GM12891 (cell line): ENCODE results near the gene ANKS1B.

Experiments
- DNase-seq: peaks from one replicate; pipeline ENCODE4 v3.0.0; 2011; ENCODE audit warnings: low spot score; ENCODE audit not compliant: insufficient read length
- FAIRE-seq: peaks from 2 replicates; lab custom pipeline; 2011; peaks lifted over from hg19 to GRCh38; lab: Jason Lieb, UNC
- PAX5 ChIP-seq: IDR thresholded peaks from 2 replicates; pipeline ENCODE4 v1.6.1; 2011; ENCODE audit warnings: low read length, moderate library complexity, mild to moderate bottlenecking; ENCODE audit not compliant: insufficient read depth, severe bottlenecking
- POLR2A ChIP-seq: IDR thresholded peaks from 2 replicates; pipeline ENCODE4 v1.6.1; 2011; ENCODE audit warnings: low read depth, low read length, control low read depth
- POLR2AphosphoS5 ChIP-seq: IDR thresholded peaks from 2 replicates; pipeline ENCODE4 v1.6.1; 2011; ENCODE audit warnings: low read depth, low read length, control low read depth
- POU2F2 ChIP-seq: IDR thresholded peaks from 2 replicates; pipeline ENCODE4 v1.6.1; 2011; ENCODE audit warnings: low read depth, mild to moderate bottlenecking, control low read depth, low read length, moderate library complexity
- SPI1 ChIP-seq: IDR thresholded peaks from 2 replicates; pipeline ENCODE4 v1.6.1; 2011; ENCODE audit warnings: low read depth, low read length, control low read depth
- TAF1 ChIP-seq: IDR thresholded peaks from 2 replicates; pipeline ENCODE4 v1.6.1; 2011; ENCODE audit warnings: low read depth, low read length, control low read depth

ANKS1B gene

GRCh38 chr12:98744680-98745079 lies 1240.1 kb downstream of the ANKS1B start:
- FAIRE-seq (no peak), DNase-seq (no peak)
- TF ChIP-seq POLR2AphosphoS5 (no peak), POLR2A (no peak), PAX5 (no peak), POU2F2 (no peak), SPI1 (no peak), TAF1 (no peak)

DNA sequence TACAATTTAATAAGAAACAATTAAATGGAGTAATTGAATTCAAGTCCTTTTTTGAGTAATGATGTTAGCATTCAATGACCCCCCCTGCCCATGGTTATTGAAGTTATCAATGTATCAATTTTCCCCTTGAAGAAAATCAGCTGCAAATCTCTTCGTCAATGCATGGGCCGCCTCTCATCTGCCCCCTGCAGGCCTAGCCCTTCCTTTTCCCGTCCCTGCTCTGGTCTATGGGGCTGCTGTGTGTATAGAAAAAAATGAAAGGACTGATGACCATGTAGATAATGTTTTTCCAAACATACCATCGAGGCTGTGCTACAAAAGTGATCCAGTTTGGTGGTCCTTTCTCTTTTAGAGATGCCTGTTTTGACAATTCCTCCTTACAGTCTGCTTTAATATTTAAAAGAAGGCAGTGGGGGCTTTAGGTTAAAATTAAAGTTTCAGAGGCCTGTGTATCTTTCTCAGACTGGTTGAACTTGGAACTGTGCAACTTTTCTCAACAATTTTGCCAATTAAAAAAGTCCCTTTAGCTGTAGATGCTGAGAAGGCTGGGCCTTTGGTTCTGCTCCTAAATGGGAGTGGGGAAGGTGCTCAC lies 1241.3 kb downstream of the ANKS1B start:
- DNase-seq (peak; percentile 32), FAIRE-seq (peak; percentile 43)
- TF ChIP-seq POLR2A (no peak), PAX5 (no peak), POU2F2 (no peak)

DNA sequence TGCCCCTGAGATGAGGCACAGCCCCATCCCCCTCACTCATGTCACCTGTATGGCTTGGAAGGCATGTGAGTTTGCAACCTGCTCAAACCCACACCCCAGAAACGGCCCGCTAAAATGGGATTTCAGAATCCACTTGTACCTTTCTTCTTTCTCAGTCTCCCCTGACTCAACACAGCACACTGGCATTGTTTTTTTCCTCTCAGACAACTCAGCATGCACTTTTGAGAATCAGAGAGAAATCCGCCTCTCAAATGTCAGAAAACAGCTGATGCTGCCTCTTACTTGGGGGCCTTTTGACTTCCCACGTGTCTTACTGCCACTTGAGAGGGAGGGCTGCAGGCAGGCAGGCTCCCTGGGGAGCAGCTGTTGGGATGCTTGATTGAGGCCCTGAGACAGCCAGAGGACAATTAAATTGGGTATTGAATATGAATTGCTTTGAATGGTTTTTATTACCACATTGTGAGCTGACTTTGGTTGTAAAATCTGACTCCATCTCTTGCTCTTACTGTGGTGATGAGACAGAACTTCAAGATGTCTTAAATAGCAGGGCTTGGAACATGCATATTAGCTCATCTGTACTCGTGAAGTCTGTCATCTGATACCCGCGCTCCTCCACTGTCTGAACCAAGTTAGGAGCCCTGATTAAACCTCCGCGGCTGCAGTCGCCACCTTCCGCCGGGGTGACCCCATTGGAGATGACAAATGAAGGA lies 1243.0 kb downstream of the ANKS1B start:
- FAIRE-seq (no peak), DNase-seq (no peak)
- no peak for TF ChIP-seq POU2F2
- TF ChIP-seq TAF1: no peak
- TF ChIP-seq SPI1: no peak
- no peak for TF ChIP-seq POLR2A
- TF ChIP-seq PAX5: no peak
- TF ChIP-seq POLR2AphosphoS5: no peak

DNA sequence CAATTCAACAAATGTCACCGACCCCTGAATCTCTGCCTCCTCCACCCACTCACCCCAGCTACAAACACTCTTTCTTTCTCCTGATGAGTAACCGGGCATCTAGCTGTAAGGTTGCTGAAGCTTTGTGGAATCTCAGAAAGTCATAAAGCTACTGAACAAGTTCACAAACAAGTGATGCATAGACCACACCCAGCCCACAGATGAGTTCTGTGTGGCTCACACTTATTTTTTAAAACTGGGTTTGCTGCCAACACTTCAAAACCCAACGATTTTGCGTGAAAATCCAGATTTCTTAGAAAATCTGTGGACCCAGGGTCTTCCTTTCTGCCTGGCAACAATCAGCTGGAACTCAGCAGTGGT lies 1243.6 kb downstream of the ANKS1B start:
- DNase-seq (no peak), FAIRE-seq (no peak)
- no peak for TF ChIP-seq POLR2AphosphoS5
- TF ChIP-seq SPI1: no peak
- TF ChIP-seq TAF1: no peak
- no peak for TF ChIP-seq POU2F2
- no peak for TF ChIP-seq POLR2A
- TF ChIP-seq PAX5: no peak

- DNase-seq (no peak), FAIRE-seq (no peak)
- no peak for TF ChIP-seq TAF1
These were observed 1244.0 kb downstream of the ANKS1B start for GRCh38 chr12:98740751-98741150.

- no peak for TF ChIP-seq PAX5
- no peak for TF ChIP-seq SPI1
- no peak for TF ChIP-seq POLR2AphosphoS5
- TF ChIP-seq TAF1: no peak
- no peak for TF ChIP-seq POLR2A
- FAIRE-seq (no peak), DNase-seq (no peak)
These were observed 1246.2 kb downstream of the ANKS1B start for GRCh38 chr12:98738539-98738938.

GRCh38 chr12:98738002-98738401 lies 1246.7 kb downstream of the ANKS1B start:
- TF ChIP-seq POLR2AphosphoS5: no peak
- no peak for TF ChIP-seq POU2F2
- no peak for TF ChIP-seq POLR2A
- TF ChIP-seq SPI1: no peak
- TF ChIP-seq TAF1: no peak
- TF ChIP-seq PAX5: no peak
- DNase-seq: no peak
- FAIRE-seq: no peak

GRCh38 chr12:98737322-98737712 lies 1247.4 kb downstream of the ANKS1B start:
- no peak for DNase-seq
- TF ChIP-seq PAX5: no peak
- TF ChIP-seq POLR2A: no peak
- no peak for TF ChIP-seq SPI1
- TF ChIP-seq POLR2AphosphoS5: no peak
- TF ChIP-seq TAF1: no peak
- TF ChIP-seq POU2F2: no peak
- FAIRE-seq: no peak

DNA sequence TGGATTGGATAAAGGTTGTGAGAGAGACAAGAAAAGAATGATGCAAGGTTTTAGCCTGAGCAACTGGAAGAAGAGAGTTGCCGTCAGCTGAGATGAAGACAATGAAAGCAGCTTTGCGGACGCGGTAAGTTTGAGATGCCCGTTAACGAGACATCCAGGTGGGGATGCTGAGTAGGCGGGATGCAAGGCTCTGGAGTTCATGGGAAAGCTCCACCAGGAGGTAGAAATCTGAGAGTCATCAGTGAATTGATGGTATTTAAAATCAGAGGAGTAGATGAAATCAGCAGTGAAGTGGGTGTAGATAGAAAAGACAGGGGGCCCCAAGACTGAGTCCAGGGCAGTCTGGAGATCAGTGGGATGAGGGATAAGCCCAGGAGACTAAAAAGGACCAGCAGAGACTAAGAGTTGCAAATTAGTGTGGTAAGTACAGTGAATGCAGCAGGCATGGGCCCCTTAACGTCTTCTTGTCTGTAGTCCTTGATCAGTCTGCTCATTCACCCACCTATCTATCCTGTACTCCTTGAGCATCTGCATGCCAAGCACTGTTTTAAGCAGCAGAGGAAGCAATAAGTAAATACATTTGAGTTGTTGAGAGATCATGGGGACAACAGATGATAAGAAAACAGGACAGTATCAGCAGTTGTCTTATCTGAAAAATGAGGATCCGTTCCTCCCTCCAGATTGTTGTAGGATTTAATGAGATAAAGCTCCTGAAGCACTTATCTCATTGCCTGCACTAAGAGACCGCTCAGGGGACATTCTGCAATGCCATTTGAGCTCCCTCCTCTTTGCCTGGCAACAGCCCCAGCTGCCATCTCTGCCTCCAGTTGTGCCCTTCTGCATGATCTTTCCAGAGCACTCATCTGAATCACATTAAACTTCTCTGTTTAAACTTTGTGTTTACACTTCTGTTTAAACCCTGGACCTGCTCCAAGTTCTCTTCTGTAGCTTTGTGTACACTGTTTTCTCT lies 1248.1 kb downstream of the ANKS1B start:
- DNase-seq: no peak
- TF ChIP-seq SPI1 (no peak), POLR2AphosphoS5 (no peak), TAF1 (no peak), PAX5 (no peak), POU2F2 (no peak), POLR2A (no peak)
- no peak for FAIRE-seq

GRCh38 chr12:98735821-98736220 lies 1248.9 kb downstream of the ANKS1B start:
- DNase-seq (no peak), FAIRE-seq (no peak)
- no peak for TF ChIP-seq POLR2AphosphoS5
- no peak for TF ChIP-seq TAF1
- no peak for TF ChIP-seq PAX5
- TF ChIP-seq POU2F2: no peak
- TF ChIP-seq SPI1: no peak
- no peak for TF ChIP-seq POLR2A
